H1 (cell line): ENCODE measurements around the gene SRD5A3. TPM values are rescaled to one million over a fixed set of nuclear protein-coding genes. Genes with fewer than 3 reads are reported as not detected.

ENCODE experiments used
- CTCF ChIA-PET: fragments of 300-600 bp; sonication (Branson Sonifier 250); formaldehyde crosslinking; loops from one replicate; lab custom pipeline; 2021; ENCODE audit not compliant: partially characterized antibody; lab: Charles Lee
- POLR2A ChIA-PET: fragments of 300-600 bp; sonication (Branson Sonifier 250); formaldehyde crosslinking; loops from one replicate; lab custom pipeline; 2021; ENCODE audit warnings: inconsistent platforms; ENCODE audit not compliant: partially characterized antibody; lab: Charles Lee
- DNase-seq, 2 experiments: peaks; one replicate each; pipeline versions ENCODE4 v3.0.0 to v3.0.0-alpha.2; 2010 to 2022; ENCODE audit warnings: low spot score in 2 of 2, low read depth in 1 of 2, mixed read lengths in 1 of 2
- FAIRE-seq: peaks from 2 replicates; lab custom pipeline; 2011; peaks lifted over from hg19 to GRCh38; lab: Jason Lieb, UNC
- H2AFZ ChIP-seq: 2 replicates; pipeline ENCODE4 v1.8.1; 2012; ENCODE audit warnings: low read length, inconsistent platforms
- H2AK5ac ChIP-seq: 2 replicates; pipeline ENCODE4 v1.6.1; 2013; ENCODE audit warnings: low read depth, low read length
- H2BK120ac ChIP-seq: replicated peaks from 2 replicates; pipeline ENCODE3; 2013; ENCODE audit warnings: low read depth, low read length, inconsistent platforms
- H2BK12ac ChIP-seq: 2 replicates; pipeline ENCODE4 v1.6.1; 2013; ENCODE audit warnings: low read depth, low read length
- H2BK15ac ChIP-seq: 2 replicates; pipeline ENCODE4 v1.6.1; 2013; ENCODE audit warnings: low read length
- H2BK20ac ChIP-seq: 2 replicates; pipeline ENCODE4 v1.6.1; 2013; ENCODE audit warnings: low read length
- H2BK5ac ChIP-seq: 2 replicates; pipeline ENCODE4 v1.6.1; 2013; ENCODE audit warnings: low read depth, low read length
- H3K14ac ChIP-seq: 2 replicates; pipeline ENCODE4 v1.6.1; 2013; ENCODE audit warnings: inconsistent platforms; ENCODE audit not compliant: insufficient read length
- H3K18ac ChIP-seq: 2 replicates; pipeline ENCODE4 v1.6.1; 2013; ENCODE audit warnings: low read length; ENCODE audit errors: extremely low read depth
- H3K23ac ChIP-seq: 2 replicates; pipeline ENCODE4 v1.6.1; 2013; ENCODE audit warnings: inconsistent platforms; ENCODE audit not compliant: insufficient read length
- H3K23me2 ChIP-seq: 2 replicates; pipeline ENCODE4 v1.6.1; 2013; ENCODE audit warnings: low read depth, low read length
- H3K27ac ChIP-seq: 2 replicates; pipeline ENCODE4 v1.6.1; 2011; ENCODE audit warnings: low read depth, low read length, inconsistent platforms
- H3K27me3 ChIP-seq, 4 experiments: replicated peaks in 1 of 4; 1 replicate in 1 of 4; 2 replicates in 3 of 4; pipeline versions ENCODE4 v1.6.1 to v1.8.1; 2011 to 2013; ENCODE audit warnings: low read length in 3 of 4, mild to moderate bottlenecking in 3 of 4, inconsistent platforms in 2 of 4, mixed read lengths in 2 of 4, moderate library complexity in 1 of 4; ENCODE audit not compliant: control insufficient read depth in 3 of 4, insufficient read depth in 3 of 4; ENCODE audit errors: extremely low read depth in 1 of 4
- H3K36me3 ChIP-seq, 4 experiments: 2 replicates each; pipeline versions ENCODE4 v1.6.1 to v1.8.1; 2011 to 2013; ENCODE audit warnings: mild to moderate bottlenecking in 4 of 4, low read length in 3 of 4, moderate library complexity in 2 of 4, control low read depth in 1 of 4, inconsistent platforms in 1 of 4; ENCODE audit not compliant: insufficient read depth in 4 of 4, control insufficient read depth in 2 of 4
- H3K4ac ChIP-seq: replicated peaks from 2 replicates; pipeline ENCODE3; 2013; ENCODE audit warnings: low read length, low read depth, mixed read lengths, inconsistent platforms; ENCODE audit not compliant: insufficient read length
- H3K4me1 ChIP-seq, 4 experiments: replicated peaks in 1 of 4; 1 replicate in 1 of 4; 2 replicates in 3 of 4; pipeline versions ENCODE4 v1.6.1 to v1.8.1; 2011 to 2013; ENCODE audit warnings: low read length in 3 of 4, inconsistent platforms in 2 of 4, mixed read lengths in 1 of 4; ENCODE audit not compliant: insufficient read depth in 4 of 4, control insufficient read depth in 3 of 4
- H3K4me2 ChIP-seq, 2 experiments: 2 replicates each; pipeline versions ENCODE4 v1.6.1 to v1.8.1; 2011 to 2013; ENCODE audit warnings: low read depth in 2 of 2, low read length in 2 of 2, control low read depth in 1 of 2, inconsistent platforms in 1 of 2, mild to moderate bottlenecking in 1 of 2; ENCODE audit not compliant: insufficient read depth in 1 of 2
- H3K4me3 ChIP-seq, 4 experiments: fragments of 200-600, 300-600 bp in 1 of 4; sonication (generic), shearing (Covaris generic), sonication (Bioruptor Twin) in 1 of 4; 2 replicates each; pipeline versions ENCODE4 v1.5.1 to v1.8.1; 2011 to 2016; ENCODE audit warnings: low read length in 4 of 4, low read depth in 3 of 4, control low read depth in 2 of 4, inconsistent platforms in 2 of 4, mild to moderate bottlenecking in 2 of 4, mixed read lengths in 1 of 4, moderate library complexity in 1 of 4; ENCODE audit not compliant: insufficient read depth in 2 of 4; ENCODE audit errors: extremely low read depth in 1 of 4
- H3K56ac ChIP-seq: replicated peaks from 2 replicates; pipeline ENCODE3; 2013; ENCODE audit warnings: low read depth, mild to moderate bottlenecking, mixed read lengths, low read length, inconsistent platforms; ENCODE audit not compliant: insufficient read length
- H3K79me1 ChIP-seq: 2 replicates; pipeline ENCODE4 v1.6.1; 2013; ENCODE audit warnings: low read depth, low read length, control low read depth
- H3K79me2 ChIP-seq, 2 experiments: 2 replicates each; pipeline versions ENCODE4 v1.6.1 to v1.8.1; 2012 to 2013; ENCODE audit warnings: low read length in 2 of 2, mild to moderate bottlenecking in 2 of 2, inconsistent platforms in 1 of 2; ENCODE audit not compliant: insufficient read depth in 2 of 2, control insufficient read depth in 1 of 2
- H3K9ac ChIP-seq, 4 experiments: replicated peaks in 1 of 4; 1 replicate in 1 of 4; 2 replicates in 3 of 4; pipeline versions ENCODE4 v1.6.1 to v1.8.1; 2011 to 2013; ENCODE audit warnings: low read depth in 3 of 4, low read length in 3 of 4, control low read depth in 2 of 4, mild to moderate bottlenecking in 2 of 4, moderate library complexity in 2 of 4, inconsistent platforms in 1 of 4; ENCODE audit errors: extremely low read depth in 1 of 4
- H3K9me3 ChIP-seq, 2 experiments: 2 replicates each; pipeline versions ENCODE4 v1.6.1 to v1.8.1; 2012 to 2013; ENCODE audit warnings: mild to moderate bottlenecking in 2 of 2, moderate library complexity in 2 of 2, control low read depth in 1 of 2, inconsistent platforms in 1 of 2, low read depth in 1 of 2, low read length in 1 of 2, mixed read lengths in 1 of 2; ENCODE audit not compliant: insufficient read depth in 2 of 2
- H4K20me1 ChIP-seq, 2 experiments: replicated peaks in 1 of 2; 2 replicates each; pipeline versions ENCODE3 to v1.8.1; 2011 to 2013; ENCODE audit warnings: inconsistent platforms in 2 of 2, low read length in 2 of 2, mild to moderate bottlenecking in 1 of 2; ENCODE audit not compliant: insufficient read depth in 2 of 2, control insufficient read depth in 1 of 2
- H4K5ac ChIP-seq: 2 replicates; pipeline ENCODE4 v1.6.1; 2013; ENCODE audit warnings: low read length, low read depth, mixed read lengths, inconsistent platforms; ENCODE audit not compliant: insufficient read length
- H4K8ac ChIP-seq: 2 replicates; pipeline ENCODE4 v1.8.0; 2013; ENCODE audit warnings: mild to moderate bottlenecking, moderate library complexity, low read length, inconsistent platforms; ENCODE audit not compliant: insufficient read depth; ENCODE audit errors: extremely low read depth
- H4K91ac ChIP-seq: replicated peaks from 2 replicates; pipeline ENCODE3; 2013; ENCODE audit warnings: low read length, mixed read lengths, inconsistent platforms; ENCODE audit not compliant: insufficient read length
- CBX8 ChIP-seq: fragments of 300-800, 300-1000 bp; sonication (generic); IDR thresholded peaks from 2 replicates; pipeline ENCODE4 v1.7.1; 2016; ENCODE audit warnings: low read depth, low read length, borderline replicate concordance
- MAFK ChIP-seq: IDR thresholded peaks from 2 replicates; pipeline ENCODE4 v1.6.1; 2012; ENCODE audit warnings: low read depth, mild to moderate bottlenecking, improper control_type of control experiment, low read length
- SIN3A ChIP-seq, 2 experiments: IDR thresholded peaks in 1 of 2; conservative IDR thresholded peaks in 1 of 2; 2 replicates each; pipeline ENCODE4 v1.6.1; 2011 to 2012; ENCODE audit warnings: low read length in 2 of 2, improper control_type of control experiment in 1 of 2, low read depth in 1 of 2, mild to moderate bottlenecking in 1 of 2
- SP1 ChIP-seq: IDR thresholded peaks from 2 replicates; pipeline ENCODE4 v1.6.1; 2011; ENCODE audit warnings: low read depth, low read length
- TAF1 ChIP-seq: IDR thresholded peaks from 2 replicates; pipeline ENCODE4 v1.6.1; 2011; ENCODE audit warnings: mild to moderate bottlenecking, low read depth, low read length
- TAF7 ChIP-seq: optimal IDR thresholded peaks from 2 replicates; pipeline ENCODE3; 2011; ENCODE audit warnings: low read depth, mild to moderate bottlenecking, inconsistent platforms, low read length, moderate library complexity, borderline replicate concordance
- ZNF274 ChIP-seq: IDR thresholded peaks from 2 replicates; pipeline ENCODE4 v1.7.0; 2012; ENCODE audit warnings: low read length, borderline replicate concordance; ENCODE audit errors: extremely low read depth
- WGBS, 2 experiments: shearing (Covaris generic) in 1 of 2; methylation state at CpG; one replicate each; pipeline versions ENCODE4 v1.1.6 to v1.1.7; 2013 to 2015; ENCODE audit warnings: low lambda C conversion rate in 2 of 2, mixed read lengths in 2 of 2, inconsistent platforms in 1 of 2, low coverage in 1 of 2, missing lambda C conversion rate in 1 of 2; ENCODE audit not compliant: insufficient replicate concordance in 2 of 2, insufficient coverage in 1 of 2, insufficient read length in 1 of 2; ENCODE audit errors: extremely low coverage in 1 of 2, missing lambda C conversion rate in 1 of 2; 5-methylcytosine and 5-hydroxymethylcytosine counted together
- polyA plus RNA-seq, 7 experiments: library from polyadenylated mRNA; depleted of rRNA in 3 of 7; stranded (reverse) in 5 of 7; unstranded in 2 of 7; fragments of >200 nt in 5 of 7; fragments of 200-250 nt in 2 of 7; gene quantifications; 1 replicate in 5 of 7; 2 replicates in 1 of 7; 4 replicates in 1 of 7; pipeline versions ENCODE4 v1.2.1 to v1.2.3, GENCODE V29; 2011 to 2013; ENCODE audit warnings: missing spikeins in 2 of 7, mixed read lengths in 2 of 7
- total RNA-seq: library from RNA; stranded (reverse); fragmentation: NEBNext Ultra II Directional; extraction: Animal tissue kit (Norgen Biotek cat#: 25700); gene quantifications from 2 replicates; pipeline ENCODE4 v1.2.1, GENCODE V29; 2021

SRD5A3 gene
- total and polyA plus RNA-seq, 2 of the 8 experiments (the other 6 are each of a cell fraction or from before 2014, with no cell fraction given): 19.6 to 34.6 TPM

DNA sequence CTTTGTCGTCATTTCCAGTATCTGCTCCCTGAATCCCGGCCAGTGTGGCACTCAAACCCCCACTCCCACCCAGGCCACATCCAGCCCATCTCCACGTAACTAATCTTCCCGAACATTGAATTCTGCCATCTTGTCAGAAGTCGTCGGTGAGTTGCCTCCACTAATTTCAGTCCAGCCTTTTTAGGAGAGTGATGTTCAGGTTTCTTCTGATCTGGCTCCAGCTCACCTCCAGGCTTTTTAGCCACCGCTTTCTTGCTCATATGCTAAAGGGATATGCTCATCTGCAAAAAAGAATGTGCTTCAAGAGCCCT, 51.0 kb downstream of the SRD5A3 start:
- CTCF ChIA-PET: interaction anchor here (0.6 to 1.0 kb wide), 3 partner anchors 9 to 426 kb away, joined by 3 to 6 read pairs (median 3); no protein-coding TSS in a partner anchor
- peaks cover 12 to 15% of the 10 kb centered on the region in 2 experiments for H4K20me1 ChIP-seq

More for the DNA sequence above, 51.0 kb downstream of the SRD5A3 start:
- Histone ChIP-seq H2BK120ac (no peak overlapping the region), H3K79me2 (peaks cover 33 to 55% of the 10 kb centered on the region in 2 experiments), H3K14ac (no peak overlapping the region), H3K23me2 (peaks cover 18% of the 10 kb centered on the region), H4K5ac (no peak overlapping the region), H2BK20ac (no peak overlapping the region), H2BK12ac (no peak overlapping the region), H3K4ac (peak overlapping the region; percentile 14), H2AFZ (no peak overlapping the region), H3K9ac (peak overlapping the region; percentile 76 to 96 (median 92)), H4K91ac (peak overlapping the region; percentile 7), H2BK5ac (0 out of 2 replicates have a peak overlapping the region, but pooled peaks have one; percentile 24), H3K27me3 (no peaks in the 10 kb centered on the region), H3K9me3 (no peaks in the 10 kb centered on the region), H2BK15ac (no peak overlapping the region), H3K4me3 (peak overlapping the region; percentile 74 to 87 (median 79)), H3K36me3 (peaks cover 0 to 25% (median 1%) of the 10 kb centered on the region in 4 experiments; a peak in 2 of 8 replicates), H3K79me1 (peaks cover 4% of the 10 kb centered on the region), H3K4me1 (peaks cover 0 to 6% (median under 1%) of the 10 kb centered on the region in 4 experiments; a peak in 2 of 7 replicates), H2AK5ac (peak overlapping the region; percentile 88; the same call in 1 of the 2 replicates), H4K8ac (peak overlapping the region; percentile 36; the same call in 1 of the 2 replicates), H3K4me2 (peak overlapping the region; percentile 81 to 97), H3K56ac (no peak overlapping the region), H3K27ac (no peak overlapping the region), H3K18ac (no peak overlapping the region; the same call in 1 of the 2 replicates), H3K23ac (no peak overlapping the region)
- DNase-seq (no peak), FAIRE-seq (no peak)
- 28% methylated on average over 7 of the region's 7 CpGs; no CpG with 5 or more reads in 1 of the 2 experiments for WGBS, 2 experiments
- POLR2A ChIA-PET: interaction anchor here (0.8 to 3.6 kb wide), 7 partner anchors 9 to 213 kb away, joined by 4 to 19 read pairs (median 6); no protein-coding TSS in a partner anchor
- TF ChIP-seq TAF1 (no peak), MAFK (no peak), TAF7 (no peak), SIN3A (conservative IDR thresholded peaks at IDR 0.05 in 1 of 2, IDR thresholded peaks at IDR 0.05 in 1 of 2; ENCODE audit: low read depth in 1 of 2, low read length in 2 of 2) (no peak), CBX8 (no peak), SP1 (no peak), ZNF274 (no peak)
